HG02642 (cell line): ENCODE data around the gene SOAT2.
"Not testable (repeated sequence)": the region's sequence is repeated elsewhere in the genome, so short reads cannot be mapped to it uniquely, and the experiment has no call there.

Experiments
- ATAC-seq: cut with Tn5 transposase; IDR thresholded peaks from one replicate; pipeline ENCODE4 v1.9.1; 2021; ENCODE audit warnings: mild to moderate bottlenecking; ENCODE audit not compliant: unreplicated experiment, poor library complexity

SOAT2 gene

DNA sequence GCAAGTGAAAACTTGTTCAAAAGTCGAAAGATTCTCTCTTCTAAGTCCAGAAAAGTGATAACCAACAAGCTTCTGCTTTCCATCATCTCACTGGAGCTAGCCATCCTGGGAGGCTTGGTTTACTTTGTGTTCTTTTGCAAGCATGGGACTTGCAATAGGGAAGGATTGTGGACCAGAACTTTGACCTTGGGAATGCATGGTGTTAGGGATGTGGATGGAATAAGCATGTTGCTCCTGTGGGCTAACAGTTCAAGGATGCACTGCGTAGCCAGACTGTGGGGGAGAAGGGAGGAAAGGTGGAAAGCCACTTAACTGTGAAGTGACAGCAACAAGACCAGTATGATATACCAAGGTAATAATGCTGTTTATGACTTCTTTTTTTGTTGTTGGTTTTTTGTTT lies 28.6 kb downstream of the SOAT2 start:
- ATAC-seq: no peak

- ATAC-seq: no peak
Observed at GRCh38 chr12:53133722-53134121, 30.4 kb downstream of the SOAT2 start.

- no peak for ATAC-seq
Observed at GRCh38 chr12:53143355-53143754, 40.1 kb downstream of the SOAT2 start.

- no peak for ATAC-seq
Observed at GRCh38 chr12:53145383-53146260, 42.3 kb downstream of the SOAT2 start.

DNA sequence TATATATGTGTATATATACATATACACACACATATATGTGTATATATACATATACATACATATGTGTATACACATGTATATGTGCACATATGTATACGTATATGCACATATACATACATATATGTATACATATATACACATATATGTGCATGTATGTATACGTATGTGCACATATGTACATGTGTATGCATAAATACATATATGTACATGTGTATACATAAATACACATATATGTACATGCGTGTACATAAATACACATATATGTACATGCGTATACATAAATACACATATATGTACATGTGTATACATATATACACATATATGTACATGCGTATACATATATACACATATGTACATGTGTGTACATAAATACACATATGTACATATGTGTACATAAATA lies 43.9 kb downstream of the SOAT2 start:
- no peak for ATAC-seq

GRCh38 chr12:53147653-53148052 lies 44.4 kb downstream of the SOAT2 start:
- no peak for ATAC-seq

DNA sequence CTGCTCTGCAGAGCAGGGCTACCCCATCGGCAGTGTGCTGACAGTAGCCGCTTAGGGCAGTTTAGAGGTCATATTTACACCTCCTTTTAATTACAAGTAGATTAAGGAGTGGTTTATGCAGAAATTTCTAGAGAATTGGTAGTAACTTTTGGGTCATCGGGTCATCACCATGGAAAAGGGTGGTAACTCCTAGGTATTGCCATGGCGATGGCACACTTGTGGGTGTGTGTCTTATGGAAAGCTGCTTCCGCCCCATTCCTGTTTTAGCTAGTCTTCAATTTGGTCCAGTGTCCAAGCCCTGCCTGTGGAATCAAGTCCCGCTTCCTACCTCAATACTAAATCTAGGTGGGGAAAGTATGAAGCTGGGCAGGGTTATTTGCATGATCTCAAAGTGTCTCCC lies 47.8 kb downstream of the SOAT2 start:
- no peak for ATAC-seq

DNA sequence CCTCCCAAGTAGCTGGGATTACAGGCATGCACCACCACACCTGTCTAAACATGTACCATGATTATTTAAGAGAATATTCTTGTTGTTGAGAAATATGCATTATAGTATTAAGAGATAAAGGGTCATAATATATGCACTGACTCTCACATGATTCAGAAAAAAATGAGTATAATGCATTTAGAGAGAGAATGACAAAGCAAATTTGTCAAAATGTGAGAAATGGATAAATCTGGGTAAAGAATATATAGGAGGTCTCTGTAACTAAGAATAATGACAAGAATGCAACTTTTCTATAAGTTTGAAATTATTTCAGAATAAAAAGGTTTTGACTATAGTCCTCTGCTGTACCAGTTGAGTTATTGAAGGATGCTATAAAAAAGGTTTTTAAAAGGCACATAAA lies 49.1 kb downstream of the SOAT2 start:
- ATAC-seq: no peak

DNA sequence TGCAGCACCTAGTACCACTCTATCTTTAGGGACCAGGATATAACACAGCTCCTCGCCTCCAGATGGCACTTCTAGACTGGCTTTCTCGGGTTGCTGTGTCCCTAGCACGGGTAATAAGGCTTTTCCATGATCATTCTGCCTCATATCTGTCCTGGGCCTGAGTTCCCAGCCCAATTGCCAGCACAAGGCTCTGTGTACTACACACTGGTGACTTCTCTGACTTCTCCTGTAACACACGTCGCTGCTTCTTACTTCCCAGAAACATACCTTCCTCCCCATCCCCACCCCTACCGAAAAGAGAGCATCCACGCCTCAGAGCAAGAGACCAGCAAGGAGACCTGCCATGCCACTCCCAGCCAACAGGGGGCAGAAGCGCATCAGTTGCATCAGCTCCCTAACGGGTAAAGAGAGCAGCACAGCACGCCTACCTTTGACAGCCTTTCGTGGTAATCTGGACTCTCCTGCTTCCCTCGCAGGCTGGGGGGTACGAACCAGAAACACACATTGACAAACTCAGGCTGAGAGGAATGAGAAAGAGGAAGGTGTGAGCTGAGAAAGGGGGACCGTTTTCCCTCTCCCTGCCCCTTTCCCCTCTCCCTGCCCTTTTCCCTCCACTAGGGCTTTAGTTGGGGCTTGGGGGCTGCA lies 56.0 kb downstream of the SOAT2 start:
- ATAC-seq: peak; percentile 80

GRCh38 chr12:53160000-53160399 lies 56.7 kb downstream of the SOAT2 start:
- ATAC-seq: no peak

DNA sequence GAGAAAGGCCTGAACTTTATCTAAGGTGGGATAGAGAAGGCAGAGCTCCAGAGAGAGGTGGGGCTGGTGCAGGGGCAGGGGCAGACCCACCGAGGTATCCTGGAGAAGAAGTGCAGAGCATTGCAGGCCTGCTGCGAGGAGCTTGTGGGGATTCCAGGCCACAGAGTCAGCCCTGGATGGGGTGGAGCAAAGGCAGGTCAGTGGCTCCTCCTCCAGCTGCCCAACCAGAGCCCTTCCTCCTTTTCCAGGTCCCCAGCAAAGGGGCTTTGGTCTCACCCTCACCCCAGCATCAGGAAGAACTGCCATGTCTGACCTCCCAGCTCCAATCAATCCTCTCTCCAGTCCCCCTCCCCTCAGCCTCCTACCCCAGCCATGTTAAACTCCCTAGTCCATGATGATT lies 57.4 kb downstream of the SOAT2 start:
- ATAC-seq: no peak

DNA sequence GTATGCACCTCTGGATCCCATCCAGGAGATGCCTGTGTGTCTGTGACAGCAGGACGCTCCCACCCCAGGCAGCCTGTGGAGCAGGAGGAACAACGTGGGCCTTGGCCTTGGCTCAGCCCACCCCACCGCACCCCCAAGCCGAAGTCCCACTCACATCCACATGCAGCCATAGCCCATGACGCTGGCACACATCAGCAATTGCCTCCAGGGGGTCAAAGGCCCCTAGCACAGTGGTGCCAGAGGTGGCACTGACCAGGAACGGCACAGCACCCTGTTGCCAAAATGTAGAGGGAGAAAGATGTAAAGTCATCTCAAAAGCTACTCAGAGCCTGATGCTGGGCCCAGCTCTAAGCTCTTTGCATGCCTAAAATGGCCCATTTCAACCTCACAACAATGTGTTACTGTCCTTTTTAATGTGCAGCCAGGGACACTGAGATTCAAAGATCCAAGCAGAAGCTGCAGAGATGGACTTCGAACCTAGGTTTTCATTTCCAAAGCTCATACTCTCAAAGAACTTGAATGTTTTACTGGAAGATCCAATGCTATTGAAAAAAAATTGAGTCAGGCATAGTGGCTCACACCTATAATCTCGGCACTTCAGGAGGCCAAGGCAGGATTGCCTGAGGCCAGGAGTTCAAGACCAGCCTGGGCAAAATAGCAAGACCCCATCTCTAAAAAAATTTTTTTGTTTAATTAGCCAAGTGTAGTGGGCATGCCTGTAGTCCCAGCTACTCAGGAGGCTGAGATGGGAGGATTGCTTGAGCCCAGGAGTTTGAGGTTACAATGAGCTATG lies 58.0 kb downstream of the SOAT2 start:
- no peak for ATAC-seq

DNA sequence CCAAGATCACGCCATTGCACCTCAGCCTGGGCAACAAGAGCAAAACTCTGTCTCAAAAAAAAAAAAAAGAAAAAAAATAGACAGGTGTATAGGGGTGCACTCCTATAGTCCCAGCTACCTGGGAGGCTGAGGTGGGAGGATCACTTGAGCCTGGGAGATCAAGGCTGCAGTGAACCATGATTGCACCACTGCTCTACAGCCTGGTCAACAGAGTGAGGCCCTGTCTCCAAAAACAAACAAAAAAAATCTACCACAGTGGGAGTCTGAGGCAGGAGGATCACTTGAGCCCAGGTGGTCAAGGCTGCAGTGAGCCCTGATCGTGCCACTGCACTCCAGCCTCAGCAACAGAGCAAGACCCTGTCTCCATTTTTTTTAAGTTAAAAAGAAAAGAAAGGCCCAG lies 59.7 kb downstream of the SOAT2 start:
- ATAC-seq: not testable (repeated sequence)

DNA sequence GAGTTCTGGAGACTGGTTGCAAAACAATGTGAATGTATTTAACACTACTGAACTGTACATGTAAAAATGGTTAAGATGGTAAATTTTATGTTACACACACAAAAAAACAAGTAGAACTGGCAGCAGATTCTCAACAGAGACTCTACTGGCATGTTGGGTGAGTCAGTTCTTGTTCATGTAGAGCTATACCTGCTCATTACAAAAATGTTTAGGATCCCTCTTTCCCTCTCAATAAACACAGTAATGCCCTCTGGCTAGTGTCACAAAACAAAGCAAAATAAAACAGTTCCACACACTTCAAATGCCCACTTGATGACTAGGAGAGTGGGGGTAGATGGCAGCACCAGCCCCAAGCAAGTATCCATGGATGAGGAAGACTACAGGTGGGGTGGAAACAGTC lies 63.6 kb downstream of the SOAT2 start:
- no peak for ATAC-seq

GRCh38 chr12:53169644-53170043 lies 66.4 kb downstream of the SOAT2 start:
- ATAC-seq: no peak

DNA sequence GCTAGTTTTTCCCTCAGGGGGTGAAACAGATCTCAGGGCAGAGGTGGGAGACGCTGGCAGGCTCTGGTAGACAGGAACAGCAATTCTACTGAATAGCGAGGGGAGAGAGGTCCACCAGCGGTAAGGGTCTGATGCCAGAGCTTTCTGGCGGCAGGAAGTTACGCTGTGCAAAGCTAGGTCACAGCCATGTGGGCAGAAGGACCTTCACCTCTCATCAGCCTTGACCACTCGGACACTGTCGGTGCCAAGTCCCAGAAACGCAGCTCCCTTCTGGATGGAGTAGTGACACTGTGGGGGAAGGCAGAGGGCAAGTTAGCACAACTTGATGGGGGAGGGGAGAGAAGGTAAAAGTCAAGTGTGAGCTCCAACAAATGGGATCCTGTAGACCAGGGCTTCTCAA lies 66.9 kb downstream of the SOAT2 start:
- no peak for ATAC-seq

- no peak for ATAC-seq
Observed at GRCh38 chr12:53170876-53171724, 67.8 kb downstream of the SOAT2 start.

GRCh38 chr12:53171725-53172329 lies 68.5 kb downstream of the SOAT2 start:
- no peak for ATAC-seq

- no peak for ATAC-seq
Observed at GRCh38 chr12:53172352-53172751, 69.1 kb downstream of the SOAT2 start.
